ENCODE results near the gene CEACAM18.

DNA sequence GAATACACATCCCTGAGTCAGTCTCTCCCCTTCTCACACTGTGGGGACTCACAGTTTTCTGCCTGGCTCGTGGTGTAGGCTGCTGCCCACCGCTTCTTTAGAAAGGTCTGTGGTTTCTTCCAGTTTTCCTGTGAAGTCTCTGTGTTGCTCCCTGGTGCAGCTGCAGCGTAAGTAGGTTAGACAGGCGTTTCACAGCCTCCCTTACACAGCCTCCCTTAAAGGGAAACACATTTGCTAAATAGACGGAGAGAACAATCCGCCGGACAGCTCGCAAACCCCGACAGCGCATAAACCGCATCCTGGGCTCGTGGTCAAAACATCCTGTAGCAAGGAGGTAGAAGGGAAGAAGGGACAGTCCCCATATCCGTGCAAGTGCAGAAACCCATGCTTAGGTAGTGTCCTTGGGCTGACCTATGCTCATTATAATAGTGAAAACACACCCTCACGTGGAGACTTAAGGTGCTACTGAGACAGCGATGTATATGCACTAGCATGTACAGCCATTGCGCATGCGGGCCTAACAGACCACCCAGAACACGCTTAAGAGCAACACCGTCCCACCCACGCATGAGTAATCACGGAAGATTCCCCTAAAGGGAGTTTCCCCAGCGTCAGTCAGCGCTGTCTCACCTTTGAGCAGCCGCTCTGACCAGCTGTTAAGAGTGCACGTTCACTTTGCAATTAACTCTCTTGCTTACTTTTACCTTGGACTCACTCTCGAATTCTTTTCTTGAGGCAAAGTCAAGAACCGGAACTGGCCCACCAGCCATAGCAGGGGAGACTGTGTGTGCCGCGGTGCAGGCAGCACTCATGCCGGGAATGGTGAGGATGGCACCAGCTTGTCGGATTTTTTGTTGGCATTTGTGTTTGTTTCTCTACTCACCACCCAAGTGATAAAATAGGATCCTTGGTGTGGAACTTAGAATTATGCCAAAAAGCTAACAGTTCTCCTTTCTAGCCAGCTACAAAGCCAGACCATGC, 36.6 kb upstream of the CEACAM18 start:
- no peak for TF ChIP-seq CTCF (IDR thresholded peaks at IDR 0.05; ENCODE audit: extremely low read depth in 1 of 2, insufficient read depth in 1 of 2, low read depth in 1 of 2, low read length in 2 of 2)
- no peak for TF ChIP-seq MAX (IDR thresholded peaks at IDR 0.05; ENCODE audit: insufficient read depth, insufficient read length)
